Tibial nerve (tissue), 3 donors: ENCODE results near the gene IGFN1.

Experiments used
- POLR2A ChIP-seq, 2 donors: fragments of 450-650 bp; IDR thresholded peaks; one replicate each; pipeline ENCODE4 v1.6.1; 2017; ENCODE audit warnings: antibody characterized with exemption in 2 of 2, mild to moderate bottlenecking in 2 of 2, moderate library complexity in 2 of 2
- TF ChIP-seq, protein P1 (sequence below), 5 experiments: fragments of 200-600 bp in 3 of 5; fragments of 450-650 bp in 2 of 5; sonication (generic) in 3 of 5; IDR thresholded peaks; one replicate each; pipeline ENCODE4 v1.5.1; 2016 to 2019; ENCODE audit warnings: antibody characterized with exemption in 5 of 5, mild to moderate bottlenecking in 3 of 5, moderate library complexity in 2 of 5

DNA sequence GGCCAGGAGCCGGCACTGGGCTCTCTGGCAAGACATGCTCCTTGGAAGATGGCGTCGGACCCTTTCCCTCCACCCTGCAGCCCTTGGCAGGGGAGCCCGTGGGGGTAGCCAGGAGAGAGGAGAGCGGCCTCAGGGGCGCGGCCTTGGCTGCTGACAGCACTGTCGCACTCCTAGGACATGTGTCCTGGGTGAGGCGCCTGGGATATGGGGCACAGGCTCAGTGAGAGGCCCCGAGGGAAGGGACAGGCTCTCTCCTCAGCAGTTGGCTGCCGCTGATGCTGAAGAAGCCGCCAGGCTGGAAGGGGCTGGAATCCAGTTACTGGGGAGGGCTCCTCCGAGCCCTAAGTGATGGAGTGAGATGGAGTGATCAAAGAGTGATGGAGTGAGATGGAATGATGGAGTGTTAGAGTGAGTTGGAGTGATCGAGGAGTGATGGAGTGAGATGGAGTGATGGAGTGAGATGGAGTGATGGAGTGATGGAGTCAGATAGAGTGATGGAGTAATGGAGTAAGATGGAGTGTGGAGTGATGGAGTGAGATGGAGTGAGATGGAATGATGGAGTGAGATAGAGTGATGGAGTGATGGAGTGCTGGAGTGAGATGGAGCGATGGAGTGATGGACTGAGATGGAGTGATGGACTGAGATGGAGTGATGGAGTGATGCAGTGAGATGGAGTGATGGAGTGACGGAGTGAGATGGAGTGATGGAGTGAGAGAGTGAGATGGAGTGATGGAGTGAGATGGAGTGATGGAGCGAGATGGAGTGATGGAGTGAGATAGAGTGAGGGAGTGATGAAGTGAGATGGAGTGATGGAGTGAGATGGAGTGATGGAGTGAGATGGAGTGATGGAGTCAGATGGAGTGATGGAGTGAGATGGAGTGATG is 65.1 kb downstream of the IGFN1 start:
- TF ChIP-seq, protein P1, sequence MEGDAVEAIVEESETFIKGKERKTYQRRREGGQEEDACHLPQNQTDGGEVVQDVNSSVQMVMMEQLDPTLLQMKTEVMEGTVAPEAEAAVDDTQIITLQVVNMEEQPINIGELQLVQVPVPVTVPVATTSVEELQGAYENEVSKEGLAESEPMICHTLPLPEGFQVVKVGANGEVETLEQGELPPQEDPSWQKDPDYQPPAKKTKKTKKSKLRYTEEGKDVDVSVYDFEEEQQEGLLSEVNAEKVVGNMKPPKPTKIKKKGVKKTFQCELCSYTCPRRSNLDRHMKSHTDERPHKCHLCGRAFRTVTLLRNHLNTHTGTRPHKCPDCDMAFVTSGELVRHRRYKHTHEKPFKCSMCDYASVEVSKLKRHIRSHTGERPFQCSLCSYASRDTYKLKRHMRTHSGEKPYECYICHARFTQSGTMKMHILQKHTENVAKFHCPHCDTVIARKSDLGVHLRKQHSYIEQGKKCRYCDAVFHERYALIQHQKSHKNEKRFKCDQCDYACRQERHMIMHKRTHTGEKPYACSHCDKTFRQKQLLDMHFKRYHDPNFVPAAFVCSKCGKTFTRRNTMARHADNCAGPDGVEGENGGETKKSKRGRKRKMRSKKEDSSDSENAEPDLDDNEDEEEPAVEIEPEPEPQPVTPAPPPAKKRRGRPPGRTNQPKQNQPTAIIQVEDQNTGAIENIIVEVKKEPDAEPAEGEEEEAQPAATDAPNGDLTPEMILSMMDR (IDR thresholded peaks at IDR 0.05) = no peak
- TF ChIP-seq POLR2A (IDR thresholded peaks at IDR 0.05) = no peak
